Endometrium (tissue), 2 donors: ENCODE results near the gene PDGFB.
A peak's percentile ranks its signal among the peaks of the same experiment; 100 is the strongest.

Experiments
- FAIRE-seq: peaks from 2 replicates; lab custom pipeline; 2012; peaks lifted over from hg19 to GRCh38; lab: Jason Lieb, UNC
- donor health status: control.
- donor health status: control.

The PDGFB gene

DNA sequence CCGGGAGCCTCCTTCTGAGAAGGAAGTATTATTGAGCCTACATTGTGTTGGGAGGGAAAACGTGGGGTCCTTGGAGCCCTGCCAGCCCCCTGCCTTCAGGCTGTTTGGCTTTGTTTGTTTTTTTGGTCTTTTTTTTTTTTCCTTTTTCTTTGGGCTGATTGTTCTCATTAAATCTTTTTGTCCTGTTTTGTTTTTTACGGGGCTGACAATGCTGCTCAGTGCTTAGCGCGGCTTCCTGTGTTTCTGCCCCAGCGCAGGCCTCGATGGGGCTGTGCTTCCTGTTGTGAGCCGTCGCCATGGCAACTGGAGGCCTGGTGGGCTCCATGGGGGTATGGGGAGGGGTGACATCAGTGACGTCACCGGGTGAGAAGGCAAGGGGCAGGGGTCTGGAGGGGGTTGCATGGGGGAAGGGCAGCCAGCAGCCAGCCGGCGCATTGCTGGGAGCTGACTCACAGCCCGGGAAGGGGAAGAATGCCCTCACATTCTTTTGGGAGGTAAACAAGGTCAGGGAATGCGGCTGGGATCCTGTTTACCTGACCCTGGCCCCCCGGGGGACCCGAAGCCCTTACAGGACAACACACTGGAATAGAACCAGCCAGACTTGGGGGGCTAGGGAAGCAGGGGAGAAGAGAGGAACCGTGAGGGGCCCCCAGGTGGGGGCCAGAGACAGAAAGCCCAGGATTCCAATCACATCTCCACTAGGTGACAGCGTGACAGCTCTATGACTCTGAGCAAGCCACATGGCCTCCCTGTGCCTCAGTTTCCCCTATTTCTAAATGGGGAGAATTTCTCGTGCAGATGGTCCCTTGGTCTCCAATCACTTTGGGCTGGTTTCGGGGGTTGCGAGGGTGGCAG is 70.1 kb downstream of the PDGFB start:
- FAIRE-seq = peak; percentile 93

- no peak for FAIRE-seq
Measured at GRCh38 chr22:39173787-39174497, 70.8 kb downstream of the PDGFB start.
